GM21526 (cell line): ENCODE results near the gene PFKFB3.
A peak's percentile ranks its signal among the peaks of the same experiment; 100 is the strongest.
"Not testable (repeated sequence)": the region's sequence is repeated elsewhere in the genome, so short reads cannot be mapped to it uniquely, and the experiment has no call there.

Experiments
- ATAC-seq: cut with Tn5 transposase; IDR thresholded peaks from one replicate; pipeline ENCODE4 v1.9.1; 2021; ENCODE audit warnings: moderate library complexity; ENCODE audit not compliant: unreplicated experiment, low FRiP score

The PFKFB3 gene

GRCh38 chr10:6177880-6178281 lies 24.9 kb upstream of the PFKFB3 start:
- ATAC-seq: no peak

- no peak for ATAC-seq
Measured at GRCh38 chr10:6178581-6178980, 24.2 kb upstream of the PFKFB3 start.

DNA sequence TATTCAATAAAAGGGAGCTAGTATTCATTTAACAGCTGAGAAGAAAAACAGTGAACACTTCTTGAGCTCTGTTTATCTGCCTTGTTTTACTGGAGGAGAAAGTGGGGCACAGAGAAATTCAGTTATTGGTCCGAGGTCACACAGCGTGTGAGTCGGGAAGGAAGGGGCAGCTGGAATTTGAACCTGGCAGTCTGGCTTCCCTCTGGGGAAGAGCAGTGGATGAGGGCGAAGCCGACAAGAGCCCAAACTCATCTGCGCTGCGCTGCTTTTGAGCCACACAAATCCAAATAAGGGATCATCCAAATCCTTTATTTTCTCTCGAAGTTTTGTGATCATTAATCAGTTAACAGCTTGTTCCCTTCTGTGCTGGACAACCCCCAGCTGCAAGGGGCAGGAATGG lies 23.7 kb upstream of the PFKFB3 start:
- ATAC-seq: no peak

- ATAC-seq: no peak
Measured at GRCh38 chr10:6180480-6181110, 22.1 kb upstream of the PFKFB3 start.

DNA sequence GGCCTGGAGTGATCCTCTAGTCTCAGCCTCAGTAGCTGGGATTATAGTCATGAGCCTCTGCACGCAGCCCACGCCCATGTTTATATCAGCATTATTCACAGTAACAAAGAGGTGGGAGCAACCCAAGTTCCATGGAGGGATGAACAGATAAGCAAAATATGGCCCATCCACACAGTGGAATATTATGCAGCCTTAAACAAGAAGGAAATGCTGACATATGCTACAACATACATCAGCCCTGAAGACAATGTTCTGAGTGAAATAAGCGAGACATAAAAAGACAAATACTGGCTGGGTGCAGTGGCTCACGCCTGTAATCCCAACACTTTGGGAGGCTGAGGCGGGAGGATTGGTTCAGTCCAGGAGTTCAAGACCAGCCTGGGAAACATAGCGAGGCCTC lies 21.5 kb upstream of the PFKFB3 start:
- ATAC-seq: no peak

GRCh38 chr10:6182454-6183098 lies 20.2 kb upstream of the PFKFB3 start:
- no peak for ATAC-seq

DNA sequence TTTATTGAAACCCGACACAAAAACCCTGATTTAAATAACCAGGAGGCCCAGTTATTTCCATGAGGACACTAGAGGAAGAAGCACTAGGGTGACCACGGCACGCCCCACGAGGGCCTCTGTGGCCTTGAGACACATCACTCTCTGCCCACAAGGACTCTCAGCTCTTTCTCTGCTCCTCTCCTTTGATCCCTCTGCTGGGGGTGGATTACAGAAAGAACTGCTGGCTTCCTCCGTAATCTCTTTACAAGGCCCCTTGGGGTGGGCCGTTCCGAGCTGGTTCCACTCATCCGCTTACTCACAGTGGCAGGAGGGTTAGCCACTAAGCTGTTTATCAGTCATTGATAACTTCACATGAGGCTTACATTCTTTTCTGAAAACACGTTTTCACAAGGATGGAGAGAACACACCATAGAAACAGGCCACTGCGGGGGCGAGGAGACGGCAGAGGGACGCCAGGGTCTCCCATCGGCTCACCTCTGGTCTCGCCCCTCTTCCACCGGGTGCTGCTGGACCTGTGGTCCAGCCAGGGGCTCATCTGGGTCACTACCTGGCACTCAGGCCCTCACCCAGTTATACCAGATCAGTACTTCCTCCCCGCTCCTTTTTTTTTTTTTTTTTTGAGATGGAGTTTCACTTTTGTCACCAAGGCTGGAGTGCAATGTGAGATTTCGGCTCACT lies 17.6 kb upstream of the PFKFB3 start:
- no peak for ATAC-seq

DNA sequence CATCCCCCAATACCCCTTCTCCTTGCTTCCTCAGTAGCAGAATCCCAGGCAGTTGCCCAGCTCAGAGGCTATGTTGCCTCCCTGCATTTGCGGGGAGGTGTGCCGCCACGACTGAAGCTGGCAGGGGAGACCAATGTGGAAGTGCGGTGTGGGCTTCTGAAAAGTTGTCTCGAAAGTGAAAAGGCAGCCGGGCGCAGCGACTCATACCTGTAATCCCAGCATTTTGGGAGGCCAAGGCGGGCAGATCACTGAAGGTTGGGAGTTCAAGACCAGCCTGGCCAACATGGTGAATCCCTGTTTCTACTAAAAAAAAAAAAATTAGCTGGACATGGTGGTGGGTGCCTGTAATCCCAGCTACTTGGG lies 15.9 kb upstream of the PFKFB3 start:
- no peak for ATAC-seq

- ATAC-seq: peak; percentile 72
Measured at GRCh38 chr10:6187278-6187677, 15.5 kb upstream of the PFKFB3 start.

DNA sequence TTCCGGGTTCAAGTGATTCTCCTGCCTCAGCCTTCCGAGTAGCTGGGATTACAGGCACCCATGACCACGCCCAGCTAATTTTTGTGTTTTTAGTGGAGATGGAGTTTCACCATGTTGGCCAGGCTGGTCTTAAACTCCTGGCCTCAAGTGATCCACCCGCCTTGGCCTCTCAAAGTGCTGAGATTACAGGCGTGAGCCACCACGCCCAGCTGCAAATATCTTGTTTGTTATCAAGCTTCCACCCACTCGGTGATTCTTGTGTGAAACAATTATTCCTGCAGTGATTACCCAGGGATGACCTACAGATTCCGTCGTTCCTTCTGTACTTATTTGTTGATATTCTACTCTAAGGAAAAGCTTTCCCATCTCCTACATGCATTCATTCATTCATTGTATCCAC lies 12.7 kb upstream of the PFKFB3 start:
- ATAC-seq: not testable (repeated sequence)

- ATAC-seq: no peak
Measured at GRCh38 chr10:6191147-6191546, 11.6 kb upstream of the PFKFB3 start.

- ATAC-seq: no peak
Measured at GRCh38 chr10:6191569-6191968, 11.2 kb upstream of the PFKFB3 start.

DNA sequence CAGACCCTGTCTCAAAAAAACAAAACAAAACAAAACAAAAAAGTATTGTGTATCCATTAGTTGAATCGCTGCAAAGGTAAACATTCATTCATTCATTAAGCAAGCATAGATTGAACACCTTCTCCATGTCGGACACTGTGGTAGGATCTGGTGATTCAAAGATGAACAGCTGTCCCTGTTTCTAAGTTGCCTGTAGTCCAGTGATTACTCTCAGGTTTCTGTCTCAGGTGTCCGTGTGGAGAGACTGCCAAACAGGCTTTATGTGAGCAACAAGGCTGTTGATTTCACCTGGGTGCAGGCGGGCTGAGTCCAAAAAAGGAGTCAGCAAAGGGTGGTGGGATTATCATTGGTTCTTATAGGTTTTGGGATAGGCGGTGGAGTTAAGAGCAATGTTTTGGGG lies 9.4 kb upstream of the PFKFB3 start:
- not testable (repeated sequence) for ATAC-seq

DNA sequence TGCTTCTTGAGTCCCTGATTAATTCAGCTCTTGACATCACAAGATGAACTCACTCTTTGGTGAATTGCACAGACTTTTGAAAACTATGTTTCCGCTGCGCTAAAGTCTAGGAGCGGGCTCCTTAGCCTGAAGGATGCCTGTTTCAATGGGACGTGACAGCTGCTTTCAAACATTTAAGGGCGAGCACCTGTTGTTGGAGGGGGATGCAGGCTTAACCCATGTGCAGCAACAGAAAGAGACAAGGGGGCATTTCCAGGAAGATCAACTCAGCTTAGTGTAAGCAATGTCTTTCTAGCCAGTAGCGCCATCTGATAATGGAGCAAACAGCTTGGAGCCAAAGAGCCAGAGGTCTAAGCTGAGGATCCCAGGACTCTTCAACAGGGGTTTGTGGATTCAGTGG lies 8.4 kb upstream of the PFKFB3 start:
- no peak for ATAC-seq

GRCh38 chr10:6195376-6195775 lies 7.4 kb upstream of the PFKFB3 start:
- no peak for ATAC-seq

- ATAC-seq: no peak
Measured at GRCh38 chr10:6195846-6196245, 6.9 kb upstream of the PFKFB3 start.

GRCh38 chr10:6196524-6196923 lies 6.2 kb upstream of the PFKFB3 start:
- ATAC-seq: not testable (repeated sequence)

GRCh38 chr10:6197321-6197720 lies 5.4 kb upstream of the PFKFB3 start:
- no peak for ATAC-seq

DNA sequence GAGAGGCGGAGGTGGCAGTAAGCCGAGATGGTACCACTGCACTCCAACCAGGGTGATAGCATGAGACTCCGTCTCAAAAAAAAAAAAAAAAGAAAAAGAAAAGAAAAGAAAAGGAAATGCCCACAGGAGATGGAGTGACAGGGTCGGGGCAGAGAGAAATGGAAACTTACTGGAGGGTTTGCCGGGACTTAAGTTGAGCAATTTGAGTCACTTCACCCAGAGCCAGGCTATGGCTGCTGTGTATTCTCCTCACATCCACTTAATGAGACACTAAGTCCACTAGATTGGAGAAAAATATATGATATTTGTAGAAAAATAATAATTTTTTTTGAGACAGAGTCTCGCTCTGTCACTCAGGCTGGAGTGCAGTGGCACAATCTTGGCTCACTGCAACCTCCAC lies 4.6 kb upstream of the PFKFB3 start:
- no peak for ATAC-seq

DNA sequence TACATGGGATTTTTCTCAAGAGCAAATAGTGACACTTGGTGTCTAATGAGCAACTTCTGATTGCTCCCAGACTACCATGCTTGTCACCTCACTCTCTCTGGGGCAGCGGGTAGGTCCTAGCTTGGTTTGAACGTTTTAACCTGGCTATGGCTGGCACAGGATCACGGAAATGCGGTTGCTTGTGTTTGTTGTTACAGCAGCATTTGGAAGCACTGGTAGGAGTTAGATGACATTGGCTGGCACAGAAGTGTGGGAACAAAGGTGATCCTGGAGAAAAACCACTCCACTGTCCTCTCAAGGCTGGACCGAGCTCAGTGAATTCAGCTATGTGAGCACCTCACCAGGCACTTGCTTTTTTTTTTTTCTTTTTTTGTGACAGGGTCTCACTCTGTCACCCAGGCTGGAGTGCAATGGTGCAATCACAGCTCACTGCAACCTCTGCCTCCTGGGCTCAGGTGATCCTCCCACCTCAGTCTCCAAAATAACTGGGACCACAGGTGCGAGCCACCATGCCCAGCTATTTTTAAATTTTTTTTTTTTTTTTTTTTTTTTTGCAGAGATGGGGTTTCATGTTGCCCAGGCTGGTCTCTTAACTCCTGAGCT lies 3.5 kb upstream of the PFKFB3 start:
- no peak for ATAC-seq

DNA sequence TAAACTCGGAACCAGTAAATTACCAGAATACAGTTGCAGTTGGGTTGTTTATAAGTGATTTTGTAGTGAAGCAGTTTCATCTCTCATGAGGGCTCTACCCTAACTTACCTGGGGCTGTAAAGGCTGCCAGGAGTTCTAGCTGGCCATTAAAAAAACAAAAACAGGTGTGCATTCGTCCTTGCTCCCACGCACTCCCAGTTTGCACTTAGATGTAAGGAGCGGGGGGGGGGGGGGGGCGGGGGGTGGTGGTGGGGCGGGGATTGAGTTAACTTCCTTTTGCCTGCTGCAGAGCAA lies 2.3 kb upstream of the PFKFB3 start:
- no peak for ATAC-seq
